ENCODE results near the gene BEND6.
A peak's percentile ranks its signal among the peaks of the same experiment; 100 is the strongest.

Gene BEND6

DNA sequence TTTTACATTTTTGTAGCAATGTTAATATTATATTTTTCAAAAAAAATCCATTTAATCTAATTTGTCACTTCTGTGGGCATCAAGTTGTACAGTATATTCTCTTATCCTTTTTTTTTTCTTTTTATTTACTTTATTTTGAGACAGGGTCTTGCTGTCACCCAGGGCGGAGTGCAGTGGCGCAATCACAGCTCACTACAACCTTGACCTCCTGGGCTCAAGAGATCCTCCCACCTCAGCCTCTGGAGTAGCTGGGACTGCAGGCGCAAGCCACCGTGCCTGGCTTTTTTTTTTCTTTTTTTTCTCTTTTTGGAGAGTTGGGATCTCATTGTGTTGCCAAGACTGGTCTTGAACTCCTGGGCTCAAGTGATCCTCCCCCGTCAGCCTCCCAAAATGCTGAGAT is 14.4 kb upstream of the BEND6 start:
- no peak for DNase-seq

DNA sequence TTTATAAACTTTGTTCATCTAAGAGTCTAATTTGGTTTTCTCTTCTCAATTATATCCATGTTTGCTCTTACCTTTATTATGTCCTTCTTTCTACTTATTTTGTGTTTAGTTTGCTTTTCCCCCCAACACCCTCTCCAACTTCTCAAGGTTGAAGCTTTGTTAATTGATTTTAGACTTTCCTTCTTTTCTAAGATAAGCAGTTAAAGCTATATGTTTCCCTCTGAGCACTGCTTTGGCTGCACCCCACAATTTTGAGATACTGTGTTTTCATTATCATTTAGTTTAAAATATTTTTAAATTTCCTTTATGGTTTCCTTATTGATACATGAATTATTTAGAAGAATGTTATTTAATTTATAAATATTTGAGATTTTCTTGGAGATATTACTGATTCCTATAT is 13.9 kb upstream of the BEND6 start:
- DNase-seq = no peak

DNA sequence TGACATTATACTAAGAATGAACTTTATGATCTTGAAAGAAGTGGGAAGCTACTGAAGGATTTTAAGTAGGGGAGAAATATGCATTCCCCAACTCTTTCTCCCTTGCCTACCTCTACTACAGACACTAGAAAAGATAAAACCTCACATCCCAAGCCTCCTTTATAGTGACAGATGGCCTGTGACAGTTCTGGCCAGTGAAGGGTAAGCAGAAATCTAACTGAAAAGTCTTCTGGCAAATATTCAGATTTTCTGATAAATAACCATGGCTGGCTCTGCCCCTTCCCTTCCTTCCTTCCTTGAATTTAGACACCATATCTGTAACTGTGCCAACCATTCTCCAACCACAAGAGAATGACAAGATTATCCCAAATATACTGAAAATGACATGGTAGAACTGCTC is 10.2 kb upstream of the BEND6 start:
- DNase-seq = no peak

DNA sequence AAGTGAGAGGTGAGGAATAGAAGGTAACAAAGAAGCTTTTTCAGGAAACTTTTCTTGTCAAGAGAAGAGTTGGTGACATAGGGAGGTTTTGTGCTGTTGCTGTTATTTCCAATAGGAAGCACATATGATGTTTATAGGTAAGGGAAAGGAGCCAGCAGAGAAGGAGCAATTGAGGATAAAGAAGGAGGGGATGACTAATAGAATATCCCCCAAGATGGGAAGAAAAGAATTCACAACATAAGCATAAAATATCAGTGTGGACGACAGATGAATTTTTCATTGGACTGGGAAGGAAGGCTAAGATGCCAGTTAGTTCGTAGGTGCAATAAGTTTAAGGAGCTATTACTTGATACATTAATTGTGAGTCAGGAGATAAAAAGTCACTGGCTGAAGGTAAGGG is 8.5 kb upstream of the BEND6 start:
- no peak for DNase-seq

GRCh38 chr6:56947924-56948323 is 7.0 kb upstream of the BEND6 start:
- no peak for DNase-seq

DNA sequence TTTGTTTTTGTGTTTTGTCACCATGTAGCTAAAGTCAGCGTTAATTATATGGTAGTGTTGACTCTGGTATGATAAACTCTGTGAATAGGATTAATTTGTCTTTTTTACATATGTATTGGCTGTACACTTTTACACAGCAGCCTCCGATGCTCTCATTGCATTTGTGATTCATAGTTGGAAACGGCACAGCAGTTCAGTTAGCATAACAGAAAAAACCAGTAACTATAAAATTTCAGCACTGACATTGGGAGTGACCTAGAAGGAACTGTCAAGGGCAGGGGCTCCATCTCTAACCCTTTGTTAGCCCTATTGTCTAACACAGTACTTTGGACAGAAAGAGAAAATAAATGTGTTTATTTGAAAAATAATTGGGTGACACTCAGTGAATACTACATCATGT is 5.6 kb upstream of the BEND6 start:
- DNase-seq = no peak

GRCh38 chr6:56949925-56950495 is 4.9 kb upstream of the BEND6 start:
- DNase-seq = no peak

DNA sequence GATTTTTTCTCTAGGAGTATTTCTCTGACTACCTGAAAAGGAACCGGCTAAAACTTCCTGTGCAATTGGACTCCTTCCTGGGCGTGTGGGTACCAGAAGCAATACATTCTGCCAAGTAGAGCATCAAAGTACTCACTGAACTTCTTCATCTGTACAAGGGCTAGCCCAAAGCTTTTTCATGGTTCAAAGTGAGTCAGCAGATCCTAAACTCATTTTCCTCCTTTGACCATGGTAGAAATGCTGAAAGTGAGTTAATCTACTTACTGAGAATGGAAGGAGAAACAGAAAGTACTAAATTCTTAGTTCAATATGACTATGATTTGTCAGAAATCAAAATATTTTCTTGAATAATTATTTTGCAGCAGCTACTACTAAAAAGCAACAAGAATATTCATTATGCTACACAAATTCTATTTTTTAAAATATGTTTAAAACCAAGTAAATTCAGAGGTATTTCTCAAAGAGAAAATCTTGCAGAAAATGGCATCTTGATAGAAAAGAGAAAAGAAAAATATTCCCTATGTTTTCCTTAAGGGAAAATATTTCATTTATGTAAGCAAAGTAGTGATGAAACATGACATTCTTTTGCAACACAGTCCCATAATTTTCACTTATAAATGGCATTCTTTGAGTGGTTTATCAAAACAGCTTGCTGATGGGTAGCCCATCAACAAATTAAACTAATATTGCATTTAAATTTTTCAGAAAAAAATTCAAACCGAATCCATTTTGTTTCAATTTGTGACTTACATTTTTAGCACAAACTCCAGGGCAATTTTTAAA is 3.7 kb upstream of the BEND6 start:
- no peak for DNase-seq

GRCh38 chr6:56953597-56954402 is 1.1 kb upstream of the BEND6 start:
- DNase-seq = no peak

DNA sequence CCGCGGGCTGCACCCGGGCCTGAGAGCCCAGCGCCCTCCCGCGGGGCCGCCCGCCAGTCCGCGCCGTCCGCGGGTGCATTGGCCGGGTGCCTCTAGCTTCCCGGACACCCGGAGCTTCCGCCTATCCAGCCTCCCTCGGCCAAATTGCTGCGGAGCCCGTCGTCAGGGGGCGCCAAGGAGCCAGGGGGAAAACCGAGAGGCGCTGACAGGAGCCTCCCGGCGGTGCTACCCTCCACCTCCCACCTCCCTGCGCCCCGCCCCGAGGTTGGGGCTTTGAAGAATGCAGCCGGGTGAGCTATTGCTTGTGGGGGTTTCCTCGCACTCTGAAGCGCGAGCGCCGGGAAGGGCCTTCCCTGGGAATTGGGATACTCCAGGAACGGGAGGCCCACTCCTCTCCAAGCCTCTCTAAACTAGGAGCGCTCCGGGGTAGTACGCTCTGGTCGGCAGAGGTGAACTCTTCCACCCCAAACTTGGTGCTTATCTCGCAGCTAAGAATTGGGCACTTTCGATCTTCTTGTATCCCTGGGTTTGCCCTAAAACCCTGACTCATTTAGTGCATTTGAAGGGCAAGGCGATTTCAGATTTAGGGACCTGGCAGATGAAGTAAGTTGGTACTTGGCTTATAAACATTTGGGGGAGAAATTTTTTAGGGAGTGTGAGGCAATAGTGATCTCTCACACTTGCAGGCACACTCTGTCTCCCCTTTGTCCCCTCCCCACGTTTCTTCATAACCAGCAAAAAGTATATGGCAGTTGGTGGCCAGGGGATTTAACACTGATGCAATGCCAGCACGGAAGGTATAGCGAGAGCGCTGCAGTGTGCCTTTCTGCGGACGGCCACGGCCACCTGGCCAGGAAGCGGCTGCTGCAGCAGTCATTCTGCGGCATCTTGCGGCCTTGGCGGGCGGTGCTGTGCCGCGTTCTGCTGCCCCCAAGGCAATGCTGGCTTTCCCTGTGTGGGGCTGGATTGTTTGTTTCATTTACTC is 556 bp downstream of the BEND6 start:
- peak; percentile 87 for DNase-seq

GRCh38 chr6:56956491-56956890 is 1.6 kb downstream of the BEND6 start:
- DNase-seq = no peak

DNA sequence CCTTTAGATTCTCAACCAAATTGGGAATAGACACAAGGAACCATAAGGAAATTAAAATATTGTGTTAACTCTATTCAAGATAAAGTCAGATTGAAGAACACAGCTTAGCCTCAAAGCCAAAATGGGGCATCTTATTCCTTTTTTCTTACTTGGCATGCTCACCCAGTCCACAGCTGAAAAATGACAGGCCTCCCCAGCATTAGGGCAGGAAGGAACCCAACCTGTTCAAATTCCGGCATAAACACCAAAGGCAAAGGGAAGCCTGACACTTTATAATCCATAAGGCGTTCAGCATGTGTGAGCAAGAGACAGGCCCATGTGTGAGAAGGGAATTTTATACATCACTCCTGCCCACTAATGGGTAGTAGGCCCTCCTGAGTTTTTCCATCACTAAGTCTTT is 2.9 kb downstream of the BEND6 start:
- DNase-seq = no peak

GRCh38 chr6:56958481-56958880 is 3.6 kb downstream of the BEND6 start:
- no peak for DNase-seq

DNA sequence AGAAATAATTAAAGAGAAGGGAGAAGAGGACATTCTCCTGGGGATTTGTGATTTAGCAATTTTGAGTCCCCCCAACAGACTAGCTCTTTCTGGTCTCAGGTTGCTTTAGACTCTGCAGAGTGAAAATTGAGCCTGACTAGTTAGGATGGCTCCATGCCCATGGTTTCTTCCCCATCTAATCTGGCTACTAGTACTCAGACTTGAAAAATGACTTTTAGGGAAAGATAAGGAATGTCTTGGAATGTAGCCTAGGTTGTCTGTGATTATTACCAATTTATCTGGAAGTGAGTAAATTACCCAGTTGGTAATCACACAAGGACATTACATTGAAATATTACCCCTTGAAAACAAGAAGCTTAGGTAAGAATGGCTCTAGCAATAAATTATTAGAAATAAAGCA is 4.2 kb downstream of the BEND6 start:
- no peak for DNase-seq

GRCh38 chr6:56959938-56960337 is 5.0 kb downstream of the BEND6 start:
- DNase-seq = no peak

DNA sequence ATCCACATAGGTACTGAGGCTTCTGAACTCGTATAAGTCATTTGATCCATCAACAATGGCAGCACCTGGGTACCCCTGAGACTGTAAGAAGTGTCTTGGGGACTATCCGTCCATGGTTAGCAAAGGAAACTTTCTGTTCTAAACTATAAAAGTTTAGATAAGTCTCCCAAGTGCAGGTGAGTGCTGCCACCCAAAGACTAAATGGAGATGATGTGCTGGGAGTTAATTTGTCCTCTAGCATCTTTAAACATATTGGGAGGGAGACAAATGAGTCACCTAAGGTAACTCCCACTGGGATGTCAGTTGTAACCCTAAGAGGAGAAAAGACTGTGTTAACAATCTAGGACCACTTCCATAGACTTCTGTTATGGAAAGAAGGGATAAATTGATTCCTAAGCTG is 6.2 kb downstream of the BEND6 start:
- no peak for DNase-seq

- DNase-seq = no peak
Observed at GRCh38 chr6:56962441-56962840, 7.5 kb downstream of the BEND6 start.

GRCh38 chr6:56963043-56963442 is 8.1 kb downstream of the BEND6 start:
- DNase-seq = no peak

DNA sequence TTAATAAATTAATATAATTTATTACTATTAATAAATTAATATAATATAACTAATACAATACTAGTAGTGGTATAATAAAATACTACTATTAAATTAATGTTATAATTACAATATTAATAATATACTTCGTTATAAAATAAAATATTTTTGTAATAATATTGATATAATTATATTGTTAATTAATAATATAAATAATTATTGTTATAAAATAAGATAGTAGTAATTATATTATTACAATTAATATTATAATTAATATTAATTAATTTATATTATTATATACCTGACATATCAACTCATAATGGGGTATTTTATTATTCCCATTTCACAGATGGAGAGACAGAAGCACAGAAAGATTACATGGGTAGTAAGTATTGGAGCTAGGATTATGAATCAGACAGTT is 8.9 kb downstream of the BEND6 start:
- DNase-seq = no peak

DNA sequence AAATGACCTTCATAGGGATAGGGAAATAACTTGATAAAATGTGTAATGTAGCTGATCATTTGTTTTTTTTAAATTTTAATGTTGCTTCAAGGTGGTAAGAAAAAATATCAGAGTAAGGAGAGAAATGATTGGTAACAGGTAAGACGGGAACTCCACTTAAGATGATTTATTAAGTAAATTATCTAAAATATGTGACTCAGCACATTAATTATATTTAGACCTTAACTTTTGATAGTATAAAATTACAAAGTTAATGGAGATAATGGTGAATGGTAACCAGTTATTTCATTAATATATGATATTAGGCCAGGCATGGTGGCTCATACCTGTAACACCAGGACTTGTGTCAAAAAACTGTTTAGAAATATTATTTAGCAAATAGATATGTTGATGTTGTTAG is 10.2 kb downstream of the BEND6 start:
- DNase-seq = no peak

GRCh38 chr6:56970849-56971248 is 15.9 kb downstream of the BEND6 start:
- DNase-seq = no peak

GRCh38 chr6:56977192-56977591 is 22.3 kb downstream of the BEND6 start:
- no peak for DNase-seq
